ENCODE results near the gene GAA. TPM values are rescaled to one million over a fixed set of nuclear protein-coding genes. Genes with fewer than 3 reads are reported as not detected.

Gene GAA
- total and polyA plus RNA-seq, 11 donors: 27.5 to 109 (median 46.0) TPM

DNA sequence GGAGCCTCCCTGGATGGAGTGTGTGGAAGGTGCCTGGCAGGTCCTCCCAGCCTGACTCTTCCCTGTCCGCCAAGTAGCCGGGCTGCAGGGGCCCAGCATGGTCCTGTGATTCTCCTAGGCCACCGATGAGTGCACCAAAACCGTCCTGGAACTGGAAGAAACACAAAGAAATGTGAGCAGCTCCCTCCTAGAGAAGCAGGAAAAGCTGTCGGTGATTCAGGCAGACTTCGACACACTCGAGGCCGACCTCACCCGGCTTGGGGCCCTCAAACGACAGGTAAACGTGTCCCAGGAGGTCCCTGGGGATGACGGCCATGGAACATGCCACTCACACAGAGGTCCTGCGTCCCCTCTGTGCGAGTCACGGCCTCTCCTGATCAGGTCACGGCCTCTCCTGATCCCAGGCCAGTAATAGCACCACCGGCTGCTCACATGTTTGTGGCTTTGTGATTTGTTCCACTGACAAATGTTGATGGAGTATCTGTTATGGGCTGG, 4.2 kb upstream of the GAA start:
- 88 to 92% (median 91%) methylated on average over 17 of the region's 17 CpGs for WGBS, 4 donors
- Histone ChIP-seq H3K27me3 (no peaks in the 10 kb centered on the region), H3K4me3 (no peak overlapping the region), H3K27ac (no peak overlapping the region), H3K36me3 (no peaks in the 10 kb centered on the region), H3K4me1 (peaks cover 0 to 16% (median 4%) of the 10 kb centered on the region in 12 donors), H3K9me3 (no peaks in the 10 kb centered on the region)
- TF ChIP-seq POLR2A (IDR thresholded peaks at IDR 0.05) (no peak), CTCF (IDR thresholded peaks at IDR 0.05) (no peak)
- intact Hi-C loops (cut with DNase I): no loop called here
- ATAC-seq (no peak), DNase-seq (no peak)

- no peaks in the 10 kb centered on the region for H3K9me3 ChIP-seq
- no peak overlapping the region for H3K4me3 ChIP-seq
- no peaks in the 10 kb centered on the region for H3K27me3 ChIP-seq
- H3K36me3 ChIP-seq: no peaks in the 10 kb centered on the region
- 91 to 94% (median 93%) methylated on average over 23 of the region's 23 CpGs for WGBS, 4 donors
- no peak for ATAC-seq
- no peak overlapping the region for H3K27ac ChIP-seq
- TF ChIP-seq CTCF (IDR thresholded peaks at IDR 0.05) (no peak), POLR2A (IDR thresholded peaks at IDR 0.05) (no peak)
- intact Hi-C loops (cut with DNase I): no loop called here
- peaks cover 0 to 23% (median 7%) of the 10 kb centered on the region in 12 donors for H3K4me1 ChIP-seq
- DNase-seq: peak in 1 of 5 donors; percentile 37
Observed at GRCh38 chr17:80097844-80098691, 3.3 kb upstream of the GAA start.

- intact Hi-C loops (cut with DNase I): loop anchor here in 3 of 10 donors (5.0 kb wide), 3 partner anchors 48 to 163 kb away; partner anchors contain the start of genes EIF4A3 (in 3 of the 3) and RNF213 (in 2 of the 3)
- peaks cover 0 to 23% (median 7%) of the 10 kb centered on the region in 12 donors for H3K4me1 ChIP-seq
- H3K9me3 ChIP-seq: no peaks in the 10 kb centered on the region
- no peaks in the 10 kb centered on the region for H3K36me3 ChIP-seq
- DNase-seq (peak in 1 of 5 donors; percentile 60), ATAC-seq (no peak)
- H3K27ac ChIP-seq: no peak overlapping the region
- TF ChIP-seq CTCF (IDR thresholded peaks at IDR 0.05) (no peak), POLR2A (IDR thresholded peaks at IDR 0.05) (no peak)
- no peaks in the 10 kb centered on the region for H3K27me3 ChIP-seq
- 82 to 94% (median 92%) methylated on average over 27 of the region's 27 CpGs for WGBS, 4 donors
- H3K4me3 ChIP-seq: no peak overlapping the region
Observed at GRCh38 chr17:80099291-80100034, 1.9 kb upstream of the GAA start.

GRCh38 chr17:80100035-80100323, 1.4 kb upstream of the GAA start:
- H3K36me3 ChIP-seq: no peaks in the 10 kb centered on the region
- DNase-seq (peak in 1 of 5 donors; percentile 9), ATAC-seq (no peak)
- H3K27ac ChIP-seq: no peak overlapping the region
- intact Hi-C loops (cut with DNase I): loop anchor here in 3 of 10 donors (5.0 kb wide), 3 partner anchors 47 to 162 kb away; partner anchors contain the start of genes EIF4A3 (in 3 of the 3) and RNF213 (in 2 of the 3)
- no peaks in the 10 kb centered on the region for H3K27me3 ChIP-seq
- no peak for TF ChIP-seq CTCF (IDR thresholded peaks at IDR 0.05)
- no peak for TF ChIP-seq POLR2A (IDR thresholded peaks at IDR 0.05)
- WGBS, 4 donors: 84 to 94% (median 91%) methylated on average over 4 of the region's 4 CpGs
- H3K9me3 ChIP-seq: no peaks in the 10 kb centered on the region
- no peak overlapping the region for H3K4me3 ChIP-seq
- H3K4me1 ChIP-seq: peaks cover 0 to 23% (median 7%) of the 10 kb centered on the region in 12 donors
